Lower leg skin (tissue), 3 donors: ENCODE measurements around the gene IL1RL1.

ENCODE experiments used
- POLR2A ChIP-seq, 2 donors: fragments of 450-650 bp; IDR thresholded peaks; one replicate each; pipeline ENCODE4 v1.6.1; 2016 to 2017; ENCODE audit warnings: antibody characterized with exemption in 2 of 2, mild to moderate bottlenecking in 1 of 2, moderate library complexity in 1 of 2
- TF ChIP-seq, protein P1 (sequence below), 3 donors: fragments of 450-650 bp; IDR thresholded peaks; one replicate each; pipeline ENCODE4 v1.5.1; 2016; ENCODE audit warnings: antibody characterized with exemption in 3 of 3, mild to moderate bottlenecking in 3 of 3, moderate library complexity in 2 of 3

DNA sequence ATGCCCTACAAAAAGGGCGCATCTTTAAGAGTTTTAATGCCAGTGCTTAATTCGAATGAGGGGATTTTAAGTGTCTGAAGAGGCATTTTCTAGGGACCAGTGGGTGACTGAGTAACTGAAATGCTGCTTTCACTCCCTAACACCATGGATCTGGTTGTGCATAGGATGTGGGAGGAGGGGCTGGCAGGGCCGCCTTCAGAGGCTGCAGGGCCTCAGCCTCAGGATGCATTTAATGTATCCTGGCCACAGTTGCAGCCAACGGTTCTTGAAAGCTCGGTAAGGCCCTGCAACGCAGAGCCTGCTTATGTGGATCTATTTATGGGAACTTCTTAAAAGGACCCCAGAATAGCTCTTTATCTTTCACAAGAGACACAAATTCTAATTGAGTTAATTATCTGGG is 85.8 kb downstream of the IL1RL1 start:
- TF ChIP-seq, protein P1, sequence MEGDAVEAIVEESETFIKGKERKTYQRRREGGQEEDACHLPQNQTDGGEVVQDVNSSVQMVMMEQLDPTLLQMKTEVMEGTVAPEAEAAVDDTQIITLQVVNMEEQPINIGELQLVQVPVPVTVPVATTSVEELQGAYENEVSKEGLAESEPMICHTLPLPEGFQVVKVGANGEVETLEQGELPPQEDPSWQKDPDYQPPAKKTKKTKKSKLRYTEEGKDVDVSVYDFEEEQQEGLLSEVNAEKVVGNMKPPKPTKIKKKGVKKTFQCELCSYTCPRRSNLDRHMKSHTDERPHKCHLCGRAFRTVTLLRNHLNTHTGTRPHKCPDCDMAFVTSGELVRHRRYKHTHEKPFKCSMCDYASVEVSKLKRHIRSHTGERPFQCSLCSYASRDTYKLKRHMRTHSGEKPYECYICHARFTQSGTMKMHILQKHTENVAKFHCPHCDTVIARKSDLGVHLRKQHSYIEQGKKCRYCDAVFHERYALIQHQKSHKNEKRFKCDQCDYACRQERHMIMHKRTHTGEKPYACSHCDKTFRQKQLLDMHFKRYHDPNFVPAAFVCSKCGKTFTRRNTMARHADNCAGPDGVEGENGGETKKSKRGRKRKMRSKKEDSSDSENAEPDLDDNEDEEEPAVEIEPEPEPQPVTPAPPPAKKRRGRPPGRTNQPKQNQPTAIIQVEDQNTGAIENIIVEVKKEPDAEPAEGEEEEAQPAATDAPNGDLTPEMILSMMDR (IDR thresholded peaks at IDR 0.05): no peak
- no peak for TF ChIP-seq POLR2A (IDR thresholded peaks at IDR 0.05)
